Measurements from ENCODE around the gene TYK2.
"Not testable (repeated sequence)": the region's sequence is repeated elsewhere in the genome, so short reads cannot be mapped to it uniquely, and the experiment has no call there.

The TYK2 gene

GRCh38 chr19:10372690-10373089, 7.7 kb downstream of the TYK2 start:
- no peak for DNase-seq

GRCh38 chr19:10368101-10368803, 12.1 kb downstream of the TYK2 start:
- DNase-seq = no peak

GRCh38 chr19:10366950-10367512, 13.3 kb downstream of the TYK2 start:
- DNase-seq = not testable (repeated sequence)

- DNase-seq = no peak
These were observed 14.9 kb downstream of the TYK2 start for GRCh38 chr19:10365518-10365917.

GRCh38 chr19:10364644-10365043, 15.7 kb downstream of the TYK2 start:
- no peak for DNase-seq

- no peak for DNase-seq
These were observed 16.5 kb downstream of the TYK2 start for GRCh38 chr19:10363789-10364281.

GRCh38 chr19:10362259-10362658, 18.1 kb downstream of the TYK2 start:
- no peak for DNase-seq

GRCh38 chr19:10361569-10362011, 18.8 kb downstream of the TYK2 start:
- DNase-seq = no peak

- no peak for DNase-seq
These were observed 23.9 kb downstream of the TYK2 start for GRCh38 chr19:10356431-10356830.

GRCh38 chr19:10353793-10354391, 26.5 kb downstream of the TYK2 start:
- peak; percentile 22 for DNase-seq

- DNase-seq = no peak
These were observed 27.4 kb downstream of the TYK2 start for GRCh38 chr19:10352764-10353671.

- DNase-seq = no peak
These were observed 33.9 kb downstream of the TYK2 start for GRCh38 chr19:10346509-10346908.

GRCh38 chr19:10344780-10345179, 35.6 kb downstream of the TYK2 start:
- DNase-seq = no peak

- no peak for DNase-seq
These were observed 36.9 kb downstream of the TYK2 start for GRCh38 chr19:10343495-10343894.

GRCh38 chr19:10339977-10340376, 40.4 kb downstream of the TYK2 start:
- no peak for DNase-seq

GRCh38 chr19:10339380-10339960, 40.9 kb downstream of the TYK2 start, which contains the start of gene ICAM3:
Gene ICAM3 (minus strand): TSS chr19:10339624. CDS start chr19:10339614, 10 bp downstream.
- DNase-seq = no peak

- no peak for DNase-seq
These were observed 41.4 kb downstream of the TYK2 start for GRCh38 chr19:10338940-10339339.

GRCh38 chr19:10336725-10337124, 43.6 kb downstream of the TYK2 start:
- DNase-seq = not testable (repeated sequence)

- no peak for DNase-seq
These were observed 44.9 kb downstream of the TYK2 start for GRCh38 chr19:10335352-10335985.

- peak; percentile 88 for DNase-seq
These were observed 45.6 kb downstream of the TYK2 start for GRCh38 chr19:10334588-10335351.
